Ovary (tissue), 9 donors: ENCODE measurements around the gene BDH1. TPM values are rescaled to one million over a fixed set of nuclear protein-coding genes. Genes with fewer than 3 reads are reported as not detected.

Experiments used
- DNase-seq, 5 donors: peaks; one replicate each; pipeline ENCODE4 v3.0.0-alpha.2; 2019 to 2020
- H3K27ac ChIP-seq, 2 donors: fragments of 200-600 bp; one replicate each; pipeline versions ENCODE4 v1.5.1 to v1.8.0; 2019 to 2022
- H3K27me3 ChIP-seq: fragments of 200-600 bp; one replicate; pipeline ENCODE4 v1.8.0; 2022
- H3K36me3 ChIP-seq: fragments of 200-600 bp; sonication (generic); one replicate; pipeline ENCODE4 v1.5.1; 2019
- H3K4me1 ChIP-seq: one replicate; pipeline ENCODE4 v1.8.1; 2013; ENCODE audit warnings: mild to moderate bottlenecking, moderate library complexity; ENCODE audit not compliant: insufficient read depth
- H3K4me3 ChIP-seq: fragments of 200-600 bp; sonication (generic); one replicate; pipeline ENCODE4 v1.5.1; 2017
- H3K9me3 ChIP-seq, 2 donors: fragments of 200-600 bp in 1 of 2; sonication (generic) in 1 of 2; one replicate each; pipeline versions ENCODE4 v1.5.1 to v1.8.1; 2013 to 2019; ENCODE audit warnings: mild to moderate bottlenecking in 1 of 2, moderate library complexity in 1 of 2
- EP300 ChIP-seq: sonication (generic); formaldehyde crosslinking; IDR thresholded peaks from one replicate; pipeline ENCODE4 v1.6.1; 2017; ENCODE audit warnings: antibody characterized with exemption
- POLR2A ChIP-seq: fragments of 450-650 bp; IDR thresholded peaks from one replicate; pipeline ENCODE4 v1.6.1; 2017; ENCODE audit warnings: antibody characterized with exemption, mild to moderate bottlenecking, moderate library complexity
- WGBS, 3 donors: extraction: QIAGEN DNeasy Blood & Tissue Kit in 1 of 3; methylation state at CpG; one replicate each; pipeline versions ENCODE4 v1.1.5 to v1.1.7; 2013 to 2017; 5-methylcytosine and 5-hydroxymethylcytosine counted together
- intact Hi-C, 4 donors: fragments of 100-400 bp; cut with DNase I; formaldehyde crosslinking; loops; one replicate each; pipeline versions ENCODE4 v1.11.0 to v1.15.1; 2022 to 2023
- polyA plus RNA-seq, 2 donors: library from polyadenylated mRNA; stranded (reverse); fragments of 200-250 nt in 1 of 2; fragments of 350-450 nt in 1 of 2; fragmentation: Illumina TruSeq in 1 of 2; extraction: RNeasy Lipid Tissue Mini Kit (QIAGEN cat#74804) in 1 of 2; gene quantifications; one replicate each; pipeline ENCODE4 v1.2.3, GENCODE V29; 2013 to 2014
- total RNA-seq, 7 donors: library from RNA; depleted of rRNA in 2 of 7; stranded (reverse); fragments of >200 nt in 2 of 7; fragmentation: NEBNext Ultra II Directional in 3 of 7; extraction: Animal tissue kit (Norgen Biotek cat#: 25700) in 3 of 7; gene quantifications; one replicate each; pipeline versions ENCODE4 v1.1.0 to v1.2.4, GENCODE V29; 2016 to 2023
- TF ChIP-seq, protein P1 (sequence below), 3 donors: fragments of 450-650 bp in 2 of 3; fragments of 200-600 bp in 1 of 3; IDR thresholded peaks; one replicate each; pipeline versions ENCODE4 v1.5.1 to v1.8.0; 2016 to 2022; ENCODE audit warnings: antibody characterized with exemption in 3 of 3, mild to moderate bottlenecking in 1 of 3
- donor health status: DM: no; HTN: no; CAD: no; lungs with moderate emphysema.
- donor health status: DM: no; HTN: no; CAD: no.
- donor health status: Bipolar disorder and iron deficiency.
- donor health status: DM: yes; HTN: yes; CAD: no.
- donor health status: DM: no; HTN: no; CAD: no.
- donor health status: DM: yes; HTN: yes; CAD: no.

BDH1 gene
- total and polyA plus RNA-seq, 9 donors: 3.3 to 15.4 (median 11.7) TPM

DNA sequence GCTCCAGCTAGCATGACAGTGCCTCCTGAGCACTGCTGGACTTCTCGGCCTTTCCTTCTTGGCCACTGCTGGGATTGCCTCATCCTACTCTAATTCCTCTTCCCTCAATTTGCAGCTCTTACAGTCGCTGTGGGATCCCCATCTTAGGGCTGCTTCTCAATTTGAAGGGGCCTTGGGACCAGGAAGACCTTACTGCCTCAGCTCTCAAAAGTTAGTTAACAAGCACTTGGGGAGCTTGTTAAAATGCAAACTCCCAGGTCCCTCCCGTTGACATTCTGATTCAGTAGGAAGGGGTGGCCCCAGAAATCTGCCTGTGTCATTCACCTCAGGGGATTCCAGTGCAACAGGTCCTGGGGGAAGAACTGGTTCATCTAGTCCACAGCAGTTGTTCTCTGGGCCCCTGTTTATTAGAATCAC, 14.8 kb downstream of the BDH1 start:
- Histone ChIP-seq H3K27me3 (no peaks in the 10 kb centered on the region), H3K9me3 (no peaks in the 10 kb centered on the region), H3K27ac (no peak overlapping the region), H3K4me3 (no peak overlapping the region), H3K36me3 (no peaks in the 10 kb centered on the region), H3K4me1 (no peaks in the 10 kb centered on the region)
- no peak for TF ChIP-seq EP300
- DNase-seq: no peak
- 77 to 82% (median 81%) methylated on average over 3 of the region's 3 CpGs for WGBS, 3 donors
- intact Hi-C loops: loop anchor here in 1 of 4 donors (5.0 kb wide), 1 partner anchor 1969 kb away; no protein-coding TSS in a partner anchor

DNA sequence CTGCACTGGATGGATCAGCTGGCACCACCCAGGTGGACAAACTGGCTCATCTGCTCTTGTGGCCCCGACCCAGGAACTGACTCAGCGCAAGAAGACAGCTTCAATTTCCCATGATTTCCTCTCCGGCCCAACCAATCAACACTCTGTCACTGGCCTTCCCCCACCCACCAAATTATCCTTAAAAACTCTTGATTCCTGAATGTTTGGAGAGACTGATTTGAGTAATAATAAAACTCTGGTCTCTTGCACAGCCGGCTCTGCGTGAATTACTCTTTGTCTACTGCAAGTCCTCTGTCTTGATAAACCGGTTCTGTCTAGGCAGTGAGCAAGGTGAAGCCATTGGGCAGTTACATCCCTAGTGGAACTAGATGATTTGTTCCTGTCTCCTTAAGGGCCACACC, 16.1 kb downstream of the BDH1 start:
- no peaks in the 10 kb centered on the region for H3K9me3 ChIP-seq
- no peaks in the 10 kb centered on the region for H3K4me1 ChIP-seq
- TF ChIP-seq, protein P1, sequence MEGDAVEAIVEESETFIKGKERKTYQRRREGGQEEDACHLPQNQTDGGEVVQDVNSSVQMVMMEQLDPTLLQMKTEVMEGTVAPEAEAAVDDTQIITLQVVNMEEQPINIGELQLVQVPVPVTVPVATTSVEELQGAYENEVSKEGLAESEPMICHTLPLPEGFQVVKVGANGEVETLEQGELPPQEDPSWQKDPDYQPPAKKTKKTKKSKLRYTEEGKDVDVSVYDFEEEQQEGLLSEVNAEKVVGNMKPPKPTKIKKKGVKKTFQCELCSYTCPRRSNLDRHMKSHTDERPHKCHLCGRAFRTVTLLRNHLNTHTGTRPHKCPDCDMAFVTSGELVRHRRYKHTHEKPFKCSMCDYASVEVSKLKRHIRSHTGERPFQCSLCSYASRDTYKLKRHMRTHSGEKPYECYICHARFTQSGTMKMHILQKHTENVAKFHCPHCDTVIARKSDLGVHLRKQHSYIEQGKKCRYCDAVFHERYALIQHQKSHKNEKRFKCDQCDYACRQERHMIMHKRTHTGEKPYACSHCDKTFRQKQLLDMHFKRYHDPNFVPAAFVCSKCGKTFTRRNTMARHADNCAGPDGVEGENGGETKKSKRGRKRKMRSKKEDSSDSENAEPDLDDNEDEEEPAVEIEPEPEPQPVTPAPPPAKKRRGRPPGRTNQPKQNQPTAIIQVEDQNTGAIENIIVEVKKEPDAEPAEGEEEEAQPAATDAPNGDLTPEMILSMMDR (IDR thresholded peaks at IDR 0.05): no peak
- TF ChIP-seq POLR2A (no peak), EP300 (no peak)
- no peak for DNase-seq
- H3K36me3 ChIP-seq: no peaks in the 10 kb centered on the region
- WGBS, 3 donors: 95 to 96% (median 95%) methylated on average over 6 of the region's 6 CpGs
- intact Hi-C loops: loop anchor here in 1 of 4 donors (5.0 kb wide), 1 partner anchor 1967 kb away; no protein-coding TSS in a partner anchor
- H3K27me3 ChIP-seq: no peaks in the 10 kb centered on the region
- no peak overlapping the region for H3K4me3 ChIP-seq
- no peak overlapping the region for H3K27ac ChIP-seq

DNA sequence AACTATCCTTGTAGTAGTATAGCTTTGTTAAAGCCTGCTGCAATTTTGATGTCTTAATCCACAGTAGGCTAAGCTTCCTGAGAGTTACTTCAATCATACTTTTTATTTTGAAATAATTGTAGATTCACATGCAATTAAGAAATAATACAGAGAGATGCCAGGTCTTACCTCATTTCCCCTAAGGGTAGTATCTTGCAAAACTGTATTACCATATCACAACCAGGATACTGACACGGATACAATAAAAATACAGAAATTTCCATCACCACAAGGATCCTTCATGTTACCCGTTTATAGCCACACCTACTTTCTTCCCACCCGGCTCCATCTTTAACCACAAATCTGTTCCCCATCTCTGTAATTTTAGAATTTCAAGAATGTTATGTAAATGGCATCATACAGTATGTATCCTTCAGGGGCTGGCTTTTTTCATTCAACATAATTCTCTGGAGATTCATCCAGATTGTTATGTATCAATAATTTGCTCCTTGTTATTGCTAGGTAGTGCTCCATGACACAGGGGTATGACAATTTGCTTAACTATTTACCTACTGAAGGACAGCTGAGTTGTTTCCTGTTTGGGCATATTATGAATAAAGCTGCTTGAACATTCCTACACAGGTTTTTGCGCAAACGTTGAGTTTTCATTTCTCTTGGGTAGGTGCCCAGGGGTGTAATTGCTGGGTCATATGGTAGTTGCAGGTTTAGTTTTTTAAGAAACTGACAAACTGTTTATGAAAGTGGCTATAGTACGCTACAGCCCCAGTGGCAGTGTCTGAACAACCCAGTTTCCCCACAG, 21.6 kb downstream of the BDH1 start:
- H3K27me3 ChIP-seq: no peaks in the 10 kb centered on the region
- H3K36me3 ChIP-seq: no peaks in the 10 kb centered on the region
- H3K9me3 ChIP-seq: no peaks in the 10 kb centered on the region
- H3K4me3 ChIP-seq: no peak overlapping the region
- no peak for DNase-seq
- no peaks in the 10 kb centered on the region for H3K4me1 ChIP-seq
- H3K27ac ChIP-seq: no peak overlapping the region
- 67 to 84% (median 84%) methylated on average over 6 of the region's 6 CpGs for WGBS, 3 donors
- intact Hi-C loops: no loop called here
- TF ChIP-seq POLR2A (no peak), EP300 (no peak)
- TF ChIP-seq, protein P1 (IDR thresholded peaks at IDR 0.05): no peak

DNA sequence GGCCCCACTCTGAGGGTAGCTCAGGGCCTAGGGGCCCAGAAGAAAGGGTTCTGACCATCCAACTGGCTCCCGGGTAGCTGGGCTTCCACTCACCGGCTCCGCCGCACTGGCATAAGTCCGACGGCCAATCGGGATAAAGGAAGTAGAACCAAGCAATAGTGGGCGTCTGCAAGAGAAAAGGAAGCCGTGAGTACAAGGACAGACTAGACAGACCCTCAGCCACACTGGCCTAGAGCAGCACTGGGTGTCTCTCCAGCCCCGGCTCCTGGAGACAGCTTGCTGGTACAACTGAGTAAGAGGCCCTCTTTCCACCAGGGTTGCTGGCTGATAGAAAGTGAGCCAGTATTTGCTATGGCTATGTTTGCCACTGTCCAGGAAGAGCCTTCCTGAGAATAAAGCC, 22.4 kb downstream of the BDH1 start:
- Histone ChIP-seq H3K36me3 (no peaks in the 10 kb centered on the region), H3K4me1 (no peaks in the 10 kb centered on the region), H3K9me3 (no peaks in the 10 kb centered on the region), H3K27ac (no peak overlapping the region), H3K27me3 (no peaks in the 10 kb centered on the region), H3K4me3 (no peak overlapping the region)
- intact Hi-C loops: no loop called here
- TF ChIP-seq EP300 (no peak), POLR2A (no peak)
- DNase-seq: no peak
- WGBS, 3 donors: 89 to 97% (median 94%) methylated on average over 10 of the region's 10 CpGs

DNA sequence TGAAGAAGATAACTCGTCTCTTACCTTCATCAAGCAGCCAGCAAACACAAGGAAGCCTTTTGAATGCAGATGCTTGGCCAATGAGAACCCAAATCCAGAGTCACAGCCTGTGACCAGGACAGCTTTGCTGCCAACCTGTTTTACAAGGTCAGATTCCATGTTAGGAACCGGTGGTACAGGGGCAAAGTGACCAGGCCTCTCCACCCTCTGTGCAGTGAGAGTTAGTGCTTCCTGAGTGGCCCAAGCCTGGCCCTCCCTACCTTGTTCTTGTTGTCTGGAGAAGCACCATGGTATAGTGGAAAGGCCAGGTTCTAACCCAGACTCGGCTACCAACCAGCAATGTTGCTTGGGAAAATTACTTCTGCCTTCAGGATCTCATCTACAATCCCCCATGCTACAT, 23.4 kb downstream of the BDH1 start:
- DNase-seq: no peak
- Histone ChIP-seq H3K27me3 (no peaks in the 10 kb centered on the region), H3K27ac (no peak overlapping the region), H3K4me3 (no peak overlapping the region), H3K9me3 (no peaks in the 10 kb centered on the region), H3K4me1 (no peaks in the 10 kb centered on the region), H3K36me3 (no peaks in the 10 kb centered on the region)
- 94 to 96% (median 96%) methylated on average over 3 of the region's 3 CpGs for WGBS, 3 donors
- intact Hi-C loops: no loop called here
- TF ChIP-seq POLR2A: no peak
- TF ChIP-seq EP300: no peak
- TF ChIP-seq, protein P1 (IDR thresholded peaks at IDR 0.05): no peak
